Esophagus muscularis mucosa (tissue), 3 donors: Measurements from ENCODE around the gene AGT.

Source experiments
- POLR2A ChIP-seq: fragments of 450-650 bp; IDR thresholded peaks from one replicate; pipeline ENCODE4 v1.6.1; 2017; ENCODE audit warnings: antibody characterized with exemption, moderate library complexity, mild to moderate bottlenecking, low read depth
- POLR2AphosphoS5 ChIP-seq, 2 donors: sonication (generic); formaldehyde crosslinking; IDR thresholded peaks; one replicate each; pipeline ENCODE4 v1.6.1; 2017; ENCODE audit warnings: antibody characterized with exemption in 2 of 2
- TF ChIP-seq, protein P1 (sequence below), 3 experiments: fragments of 200-600 bp in 2 of 3; fragments of 450-650 bp in 1 of 3; sonication (generic) in 2 of 3; IDR thresholded peaks; one replicate each; pipeline ENCODE4 v1.5.1; 2017 to 2019; ENCODE audit warnings: antibody characterized with exemption in 3 of 3, mild to moderate bottlenecking in 2 of 3, moderate library complexity in 1 of 3

DNA sequence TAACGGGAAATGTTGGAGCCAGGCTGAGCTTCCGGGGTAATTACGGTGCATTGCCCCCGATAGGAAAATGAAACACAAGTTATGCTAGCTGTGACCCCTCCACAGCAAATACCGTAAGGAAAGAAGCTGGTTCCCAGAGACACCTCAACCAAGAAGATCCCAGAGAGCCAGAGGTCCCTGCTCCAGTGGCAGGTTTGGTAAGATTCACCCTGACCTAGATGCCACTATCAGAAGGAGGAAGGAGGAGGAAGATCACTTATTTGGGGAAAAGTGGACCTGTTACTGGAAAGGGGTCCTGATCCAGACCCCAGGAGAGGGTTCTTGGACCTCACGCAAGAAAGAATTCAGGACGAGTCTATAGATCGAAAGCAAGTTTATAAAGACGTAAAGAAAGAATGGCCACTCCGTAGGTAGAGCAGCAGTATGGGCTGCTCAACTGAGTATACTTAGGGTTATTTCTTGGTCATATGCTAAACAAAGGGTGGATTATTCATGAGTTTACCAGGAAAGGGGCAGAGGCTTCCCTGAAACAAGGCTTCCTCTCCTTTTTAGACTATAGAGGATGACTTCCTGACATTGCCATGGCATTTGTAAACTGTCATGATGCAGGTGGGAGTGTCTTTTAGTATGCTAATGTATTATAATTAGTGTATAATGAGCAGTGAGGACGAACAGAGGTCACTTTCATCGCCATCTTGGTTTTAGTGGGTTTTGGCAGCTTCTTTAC is 25.8 kb upstream of the AGT start:
- TF ChIP-seq POLR2A (no peak), POLR2AphosphoS5 (IDR thresholded peaks at IDR 0.05) (no peak)
- TF ChIP-seq, protein P1, sequence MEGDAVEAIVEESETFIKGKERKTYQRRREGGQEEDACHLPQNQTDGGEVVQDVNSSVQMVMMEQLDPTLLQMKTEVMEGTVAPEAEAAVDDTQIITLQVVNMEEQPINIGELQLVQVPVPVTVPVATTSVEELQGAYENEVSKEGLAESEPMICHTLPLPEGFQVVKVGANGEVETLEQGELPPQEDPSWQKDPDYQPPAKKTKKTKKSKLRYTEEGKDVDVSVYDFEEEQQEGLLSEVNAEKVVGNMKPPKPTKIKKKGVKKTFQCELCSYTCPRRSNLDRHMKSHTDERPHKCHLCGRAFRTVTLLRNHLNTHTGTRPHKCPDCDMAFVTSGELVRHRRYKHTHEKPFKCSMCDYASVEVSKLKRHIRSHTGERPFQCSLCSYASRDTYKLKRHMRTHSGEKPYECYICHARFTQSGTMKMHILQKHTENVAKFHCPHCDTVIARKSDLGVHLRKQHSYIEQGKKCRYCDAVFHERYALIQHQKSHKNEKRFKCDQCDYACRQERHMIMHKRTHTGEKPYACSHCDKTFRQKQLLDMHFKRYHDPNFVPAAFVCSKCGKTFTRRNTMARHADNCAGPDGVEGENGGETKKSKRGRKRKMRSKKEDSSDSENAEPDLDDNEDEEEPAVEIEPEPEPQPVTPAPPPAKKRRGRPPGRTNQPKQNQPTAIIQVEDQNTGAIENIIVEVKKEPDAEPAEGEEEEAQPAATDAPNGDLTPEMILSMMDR (IDR thresholded peaks at IDR 0.05): no peak
